ENCODE measurements around the gene SH3GL3.

Gene SH3GL3

DNA sequence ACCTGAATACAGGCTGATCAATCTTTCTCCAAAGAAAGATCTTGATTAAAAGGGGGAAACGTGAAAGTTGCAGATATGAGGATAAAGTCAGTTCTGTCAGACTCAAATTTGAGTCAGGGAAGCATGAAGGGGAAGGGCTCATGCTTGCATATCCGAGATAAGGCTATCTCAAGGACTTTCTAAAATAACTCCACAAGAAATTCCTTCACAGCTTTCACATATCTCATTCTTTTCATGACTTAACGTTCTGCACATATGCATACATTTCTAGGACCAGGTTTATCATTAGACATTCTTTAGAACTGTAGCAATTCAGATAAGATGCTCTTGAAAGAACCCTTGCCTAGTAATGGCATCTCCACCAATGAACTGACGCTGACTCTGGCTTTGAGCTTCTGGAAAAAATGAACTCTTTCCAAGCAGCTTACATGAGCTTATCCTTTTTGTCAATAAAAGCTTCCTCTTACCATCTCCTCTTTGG lies 15.9 kb downstream of the SH3GL3 start:
- peaks cover 17% of the 10 kb centered on the region for H3K9me3 Mint-ChIP-seq
- H3K36me3 Mint-ChIP-seq (ENCODE audit: low read depth) = peaks cover 4% of the 10 kb centered on the region
- peaks cover 23% of the 10 kb centered on the region for H3K4me1 Mint-ChIP-seq
- H3K27me3 Mint-ChIP-seq (ENCODE audit: low read depth, poor library complexity) = peaks cover 9% of the 10 kb centered on the region
- H3K27ac Mint-ChIP-seq = no peak overlapping the region
- no peak overlapping the region for H3K4me3 Mint-ChIP-seq
- TF ChIP-seq, protein P1, sequence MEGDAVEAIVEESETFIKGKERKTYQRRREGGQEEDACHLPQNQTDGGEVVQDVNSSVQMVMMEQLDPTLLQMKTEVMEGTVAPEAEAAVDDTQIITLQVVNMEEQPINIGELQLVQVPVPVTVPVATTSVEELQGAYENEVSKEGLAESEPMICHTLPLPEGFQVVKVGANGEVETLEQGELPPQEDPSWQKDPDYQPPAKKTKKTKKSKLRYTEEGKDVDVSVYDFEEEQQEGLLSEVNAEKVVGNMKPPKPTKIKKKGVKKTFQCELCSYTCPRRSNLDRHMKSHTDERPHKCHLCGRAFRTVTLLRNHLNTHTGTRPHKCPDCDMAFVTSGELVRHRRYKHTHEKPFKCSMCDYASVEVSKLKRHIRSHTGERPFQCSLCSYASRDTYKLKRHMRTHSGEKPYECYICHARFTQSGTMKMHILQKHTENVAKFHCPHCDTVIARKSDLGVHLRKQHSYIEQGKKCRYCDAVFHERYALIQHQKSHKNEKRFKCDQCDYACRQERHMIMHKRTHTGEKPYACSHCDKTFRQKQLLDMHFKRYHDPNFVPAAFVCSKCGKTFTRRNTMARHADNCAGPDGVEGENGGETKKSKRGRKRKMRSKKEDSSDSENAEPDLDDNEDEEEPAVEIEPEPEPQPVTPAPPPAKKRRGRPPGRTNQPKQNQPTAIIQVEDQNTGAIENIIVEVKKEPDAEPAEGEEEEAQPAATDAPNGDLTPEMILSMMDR (IDR thresholded peaks at IDR 0.05) = no peak
- no peak for DNase-seq

DNA sequence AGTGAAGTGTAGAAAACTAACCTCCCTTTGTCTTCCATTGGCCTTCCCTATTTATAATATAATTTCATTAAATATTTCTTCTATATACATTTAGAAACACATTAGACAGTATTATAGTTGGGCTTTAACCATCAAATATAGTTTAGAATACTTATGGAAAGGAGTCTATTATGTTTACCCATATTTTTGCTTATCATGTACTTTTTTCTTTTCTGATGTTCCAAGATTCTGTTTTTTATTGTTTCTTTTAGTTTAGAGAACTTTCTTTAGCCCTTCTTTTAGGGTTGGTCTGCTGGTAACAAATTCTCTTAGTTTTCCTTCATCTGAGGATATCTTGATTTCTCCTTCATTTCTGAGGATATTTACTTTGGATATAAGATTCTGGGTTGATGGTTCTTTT lies 23.7 kb downstream of the SH3GL3 start:
- Mint-ChIP-seq H3K4me3 (no peak overlapping the region), H3K27ac (no peak overlapping the region), H3K36me3 (ENCODE audit: low read depth) (no peaks in the 10 kb centered on the region), H3K9me3 (peaks cover 8% of the 10 kb centered on the region), H3K4me1 (no peaks in the 10 kb centered on the region), H3K27me3 (ENCODE audit: low read depth, poor library complexity) (peaks cover 5% of the 10 kb centered on the region)
- TF ChIP-seq, protein P1 (IDR thresholded peaks at IDR 0.05) = no peak
- no peak for DNase-seq

DNA sequence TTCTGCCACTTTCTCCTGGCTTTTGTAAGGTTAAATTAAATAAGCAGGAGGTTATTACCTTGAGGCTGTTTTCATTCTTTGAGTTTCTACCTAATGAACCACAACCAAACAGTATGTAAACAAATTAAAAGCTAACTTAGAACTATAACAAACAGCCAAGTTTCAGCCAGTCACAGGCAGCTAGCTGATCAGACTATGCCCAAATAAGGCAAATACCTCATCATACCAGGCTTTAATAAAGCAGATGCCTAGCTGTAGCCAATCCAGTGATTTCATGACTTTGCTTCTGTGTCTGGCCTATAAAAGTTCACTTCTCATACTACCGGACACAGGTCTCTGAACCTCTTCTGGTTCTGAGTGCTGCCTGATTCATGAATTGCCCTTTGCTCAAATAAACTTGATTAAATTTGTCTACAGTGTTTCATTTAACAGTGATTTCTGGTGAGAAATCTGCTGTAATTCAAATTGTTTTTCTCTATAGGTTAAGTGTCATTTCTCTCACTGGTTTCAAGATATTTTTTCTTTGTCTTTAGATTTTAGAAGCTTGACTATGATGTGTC lies 24.2 kb downstream of the SH3GL3 start:
- no peak for DNase-seq
- peaks cover 8% of the 10 kb centered on the region for H3K9me3 Mint-ChIP-seq
- H3K36me3 Mint-ChIP-seq (ENCODE audit: low read depth) = no peaks in the 10 kb centered on the region
- H3K4me3 Mint-ChIP-seq = no peak overlapping the region
- H3K27me3 Mint-ChIP-seq (ENCODE audit: low read depth, poor library complexity) = peaks cover 5% of the 10 kb centered on the region
- H3K27ac Mint-ChIP-seq = no peak overlapping the region
- TF ChIP-seq, protein P1 (IDR thresholded peaks at IDR 0.05) = no peak
- no peaks in the 10 kb centered on the region for H3K4me1 Mint-ChIP-seq

DNA sequence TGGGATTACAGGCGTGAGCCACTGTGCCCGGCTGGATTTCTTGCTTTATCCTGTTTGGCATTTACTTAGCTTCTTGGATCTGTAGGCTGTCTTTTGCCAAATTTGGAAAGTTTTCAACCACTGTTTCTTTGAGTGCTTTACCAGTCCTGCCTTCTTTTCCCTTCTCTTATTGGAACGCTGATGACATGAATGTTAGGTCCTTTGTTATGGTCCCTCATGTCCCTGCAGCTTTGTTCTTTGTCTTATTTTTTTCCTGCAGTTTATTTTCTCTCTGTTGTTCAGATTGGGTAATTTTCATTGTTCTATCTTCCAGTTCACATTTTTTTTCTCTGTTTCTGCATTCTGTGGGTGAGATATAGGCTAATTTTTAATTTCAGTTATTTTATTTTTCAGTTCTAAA lies 25.0 kb downstream of the SH3GL3 start:
- TF ChIP-seq, protein P1 (IDR thresholded peaks at IDR 0.05) = no peak
- DNase-seq = no peak
- no peaks in the 10 kb centered on the region for H3K36me3 Mint-ChIP-seq (ENCODE audit: low read depth)
- H3K4me1 Mint-ChIP-seq = no peaks in the 10 kb centered on the region
- H3K27me3 Mint-ChIP-seq (ENCODE audit: low read depth, poor library complexity) = peaks cover 5% of the 10 kb centered on the region
- peaks cover 8% of the 10 kb centered on the region for H3K9me3 Mint-ChIP-seq
- no peak overlapping the region for H3K4me3 Mint-ChIP-seq
- no peak overlapping the region for H3K27ac Mint-ChIP-seq

DNA sequence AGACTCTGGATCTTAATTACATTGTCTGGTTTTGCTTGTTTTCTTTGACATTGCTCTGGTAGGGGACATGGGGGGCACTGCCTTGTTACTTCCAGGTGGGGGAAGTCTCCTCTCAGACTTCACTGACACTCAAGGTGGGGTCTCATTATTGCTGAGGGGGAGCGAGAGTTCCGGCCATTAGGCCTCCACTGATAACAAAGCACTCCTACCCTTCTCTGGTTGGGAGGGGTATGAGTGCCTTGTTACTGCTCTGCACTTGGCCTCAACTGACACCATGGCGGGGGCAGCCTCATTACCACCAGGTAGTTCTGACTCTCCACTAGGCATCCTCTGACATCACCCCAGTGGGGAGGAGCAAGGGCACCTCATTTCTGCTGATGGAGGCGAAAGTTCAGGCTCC lies 25.7 kb downstream of the SH3GL3 start:
- DNase-seq = no peak
- no peaks in the 10 kb centered on the region for H3K4me1 Mint-ChIP-seq
- H3K4me3 Mint-ChIP-seq = no peak overlapping the region
- peaks cover 7% of the 10 kb centered on the region for H3K27me3 Mint-ChIP-seq (ENCODE audit: low read depth, poor library complexity)
- peak overlapping the region; percentile 11 for H3K27ac Mint-ChIP-seq
- TF ChIP-seq, protein P1 (IDR thresholded peaks at IDR 0.05) = no peak
- peaks cover 8% of the 10 kb centered on the region for H3K9me3 Mint-ChIP-seq
- no peaks in the 10 kb centered on the region for H3K36me3 Mint-ChIP-seq (ENCODE audit: low read depth)

DNA sequence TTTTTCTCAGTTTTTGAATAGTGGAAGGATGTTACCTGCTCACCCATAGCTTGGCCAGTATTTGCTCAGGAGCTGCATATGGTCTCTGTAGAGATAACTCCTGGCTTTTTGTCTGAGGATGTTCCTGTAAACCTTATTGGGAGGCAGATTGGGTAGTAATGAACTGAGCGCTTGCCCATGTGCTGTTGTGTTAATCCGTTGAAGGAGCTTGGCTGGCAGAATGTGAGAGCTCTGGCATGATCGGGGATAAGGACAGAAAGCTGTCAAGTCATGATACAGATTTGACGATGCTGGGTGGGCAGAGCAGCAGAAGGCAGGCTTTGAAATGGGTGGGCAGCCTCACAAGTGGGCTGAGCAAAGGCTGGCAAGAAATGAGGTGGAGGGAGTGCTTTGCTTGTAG lies 27.4 kb downstream of the SH3GL3 start:
- Mint-ChIP-seq H3K36me3 (ENCODE audit: low read depth) (no peaks in the 10 kb centered on the region), H3K4me3 (no peak overlapping the region), H3K27me3 (ENCODE audit: low read depth, poor library complexity) (peaks cover 3% of the 10 kb centered on the region), H3K9me3 (peaks cover 8% of the 10 kb centered on the region), H3K4me1 (peaks cover 5% of the 10 kb centered on the region), H3K27ac (no peak overlapping the region)
- TF ChIP-seq, protein P1 (IDR thresholded peaks at IDR 0.05) = no peak
- no peak for DNase-seq
